Esophagus squamous epithelium (tissue), 4 donors: Measurements from ENCODE around the gene HIF1A.

Experiments used
- POLR2A ChIP-seq, 4 donors: fragments of 450-650 bp; IDR thresholded peaks; one replicate each; pipeline ENCODE4 v1.6.1; 2017; ENCODE audit warnings: antibody characterized with exemption in 4 of 4, mild to moderate bottlenecking in 4 of 4, moderate library complexity in 3 of 4
- TF ChIP-seq, protein P1 (sequence below), 6 experiments: fragments of 450-650 bp in 4 of 6; fragments of 200-600 bp in 2 of 6; sonication (generic) in 2 of 6; IDR thresholded peaks; one replicate each; pipeline ENCODE4 v1.5.1; 2016 to 2019; ENCODE audit warnings: antibody characterized with exemption in 6 of 6, mild to moderate bottlenecking in 4 of 6, moderate library complexity in 4 of 6

DNA sequence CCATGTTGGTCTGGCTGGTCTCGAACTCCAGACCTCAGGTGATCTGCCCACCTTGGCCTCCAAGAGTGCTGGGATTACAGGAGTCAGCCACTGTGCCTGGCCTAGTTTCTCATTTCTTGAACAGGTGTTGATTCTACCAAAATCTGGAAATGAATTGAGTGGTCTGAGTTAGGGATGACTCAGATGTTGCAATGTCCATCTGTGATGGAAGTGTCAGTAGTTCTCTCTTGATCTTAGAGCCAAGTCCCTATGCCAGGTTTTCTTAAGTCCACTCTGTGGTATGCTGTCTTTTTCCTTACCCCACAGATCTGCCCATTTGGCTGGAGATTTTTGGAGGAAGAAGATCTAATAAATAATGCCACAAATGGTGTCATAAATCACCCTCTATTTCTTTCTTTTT, 79.5 kb downstream of the HIF1A start:
- TF ChIP-seq, protein P1, sequence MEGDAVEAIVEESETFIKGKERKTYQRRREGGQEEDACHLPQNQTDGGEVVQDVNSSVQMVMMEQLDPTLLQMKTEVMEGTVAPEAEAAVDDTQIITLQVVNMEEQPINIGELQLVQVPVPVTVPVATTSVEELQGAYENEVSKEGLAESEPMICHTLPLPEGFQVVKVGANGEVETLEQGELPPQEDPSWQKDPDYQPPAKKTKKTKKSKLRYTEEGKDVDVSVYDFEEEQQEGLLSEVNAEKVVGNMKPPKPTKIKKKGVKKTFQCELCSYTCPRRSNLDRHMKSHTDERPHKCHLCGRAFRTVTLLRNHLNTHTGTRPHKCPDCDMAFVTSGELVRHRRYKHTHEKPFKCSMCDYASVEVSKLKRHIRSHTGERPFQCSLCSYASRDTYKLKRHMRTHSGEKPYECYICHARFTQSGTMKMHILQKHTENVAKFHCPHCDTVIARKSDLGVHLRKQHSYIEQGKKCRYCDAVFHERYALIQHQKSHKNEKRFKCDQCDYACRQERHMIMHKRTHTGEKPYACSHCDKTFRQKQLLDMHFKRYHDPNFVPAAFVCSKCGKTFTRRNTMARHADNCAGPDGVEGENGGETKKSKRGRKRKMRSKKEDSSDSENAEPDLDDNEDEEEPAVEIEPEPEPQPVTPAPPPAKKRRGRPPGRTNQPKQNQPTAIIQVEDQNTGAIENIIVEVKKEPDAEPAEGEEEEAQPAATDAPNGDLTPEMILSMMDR (IDR thresholded peaks at IDR 0.05) = no peak
- TF ChIP-seq POLR2A (IDR thresholded peaks at IDR 0.05) = no peak
